Astrocyte (in vitro differentiated cells and primary cell): Measurements from ENCODE around the gene MIS18A.

ENCODE experiments used
- EZH2 ChIP-seq: IDR thresholded peaks from 2 replicates; pipeline ENCODE4 v1.6.1; 2012; ENCODE audit warnings: mild to moderate bottlenecking, low read length, inconsistent platforms; ENCODE audit not compliant: insufficient read depth
- TF ChIP-seq, protein P1 (sequence below): IDR thresholded peaks from 2 replicates; pipeline ENCODE4 v1.5.1; 2011; ENCODE audit warnings: low read depth, mild to moderate bottlenecking, inconsistent platforms, low read length, moderate library complexity; ENCODE audit not compliant: insufficient read depth

DNA sequence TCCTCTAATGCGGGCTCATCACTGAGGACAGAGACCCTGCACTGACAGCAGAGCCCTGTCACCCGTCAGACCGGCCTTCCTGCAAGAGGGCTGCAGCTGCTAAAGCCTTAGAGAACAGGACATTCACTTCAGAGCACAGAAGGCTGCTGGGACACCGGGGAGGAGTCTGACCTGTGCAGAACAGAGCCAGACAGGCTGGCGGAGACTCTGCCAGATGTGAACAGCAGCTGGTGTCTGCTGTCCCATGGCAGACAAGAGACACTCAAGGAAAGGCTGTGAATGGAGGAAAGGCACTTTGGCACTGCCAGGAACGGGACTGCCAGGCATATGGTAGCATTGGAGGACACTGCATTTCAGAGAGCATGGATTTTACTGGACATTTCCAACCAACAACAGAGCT, 41.2 kb upstream of the MIS18A start:
- TF ChIP-seq, protein P1, sequence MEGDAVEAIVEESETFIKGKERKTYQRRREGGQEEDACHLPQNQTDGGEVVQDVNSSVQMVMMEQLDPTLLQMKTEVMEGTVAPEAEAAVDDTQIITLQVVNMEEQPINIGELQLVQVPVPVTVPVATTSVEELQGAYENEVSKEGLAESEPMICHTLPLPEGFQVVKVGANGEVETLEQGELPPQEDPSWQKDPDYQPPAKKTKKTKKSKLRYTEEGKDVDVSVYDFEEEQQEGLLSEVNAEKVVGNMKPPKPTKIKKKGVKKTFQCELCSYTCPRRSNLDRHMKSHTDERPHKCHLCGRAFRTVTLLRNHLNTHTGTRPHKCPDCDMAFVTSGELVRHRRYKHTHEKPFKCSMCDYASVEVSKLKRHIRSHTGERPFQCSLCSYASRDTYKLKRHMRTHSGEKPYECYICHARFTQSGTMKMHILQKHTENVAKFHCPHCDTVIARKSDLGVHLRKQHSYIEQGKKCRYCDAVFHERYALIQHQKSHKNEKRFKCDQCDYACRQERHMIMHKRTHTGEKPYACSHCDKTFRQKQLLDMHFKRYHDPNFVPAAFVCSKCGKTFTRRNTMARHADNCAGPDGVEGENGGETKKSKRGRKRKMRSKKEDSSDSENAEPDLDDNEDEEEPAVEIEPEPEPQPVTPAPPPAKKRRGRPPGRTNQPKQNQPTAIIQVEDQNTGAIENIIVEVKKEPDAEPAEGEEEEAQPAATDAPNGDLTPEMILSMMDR: no peak
- no peak for TF ChIP-seq EZH2
